IMR-90 (cell line): ENCODE results near the gene MYEOV. TPM values are rescaled to one million over a fixed set of nuclear protein-coding genes. Genes with fewer than 3 reads are reported as not detected.

Experiments used
- ATAC-seq: fragments of 200-7000 bp; cut with Tn5 transposase; 2 replicates; pipeline ENCODE4 v1.9.1; 2020; ENCODE audit warnings: low read depth, mild to moderate bottlenecking, moderate library complexity
- BruUV-seq: library from RNA; stranded (reverse); fragments of 400-500 nt; replicated peaks from 2 replicates; lab custom pipeline; 2021; lab: Mats Ljungman, UMichigan
- CTCF ChIA-PET: fragments of 300-600 bp; formaldehyde crosslinking; extraction: SDS; loops from one replicate; lab custom pipeline; 2021; ENCODE audit warnings: antibody characterized with exemption; lab: Yijun Ruan, JAX
- POLR2A ChIA-PET: fragments of 300-600 bp; sonication (Branson Sonifier 250); formaldehyde crosslinking; loops from one replicate; lab custom pipeline; 2022; ENCODE audit warnings: antibody characterized with exemption; ENCODE audit not compliant: unreplicated experiment; lab: Charles Lee
- DNase-seq: peaks from one replicate; pipeline ENCODE4 v3.0.0; 2013
- H2AFZ ChIP-seq: replicated peaks from 2 replicates; pipeline ENCODE3; 2013; ENCODE audit warnings: low read length, mild to moderate bottlenecking; ENCODE audit not compliant: poor library complexity
- H2AK5ac ChIP-seq: 2 replicates; pipeline ENCODE4 v1.6.1; 2013; ENCODE audit warnings: low read depth, low read length, inconsistent platforms
- H2AK9ac ChIP-seq: replicated peaks from 2 replicates; pipeline ENCODE3; 2013; ENCODE audit warnings: mild to moderate bottlenecking, low read depth, low read length, moderate library complexity; ENCODE audit not compliant: poor library complexity
- H2BK120ac ChIP-seq: 2 replicates; pipeline ENCODE4 v1.6.1; 2013; ENCODE audit warnings: low read depth, low read length, inconsistent platforms
- H2BK15ac ChIP-seq: 3 replicates; pipeline ENCODE4 v1.6.1; 2013; ENCODE audit warnings: low read depth, low read length, inconsistent platforms
- H2BK20ac ChIP-seq: 2 replicates; pipeline ENCODE4 v1.6.1; 2013; ENCODE audit warnings: low read depth, mild to moderate bottlenecking, inconsistent platforms, low read length, moderate library complexity
- H2BK5ac ChIP-seq: 2 replicates; pipeline ENCODE4 v1.6.1; 2013; ENCODE audit warnings: mild to moderate bottlenecking, low read depth, low read length, inconsistent platforms; ENCODE audit not compliant: poor library complexity, severe bottlenecking
- H3K14ac ChIP-seq: replicated peaks from 2 replicates; pipeline ENCODE4 v1.6.1; 2013; ENCODE audit warnings: low read depth, low read length, inconsistent platforms
- H3K18ac ChIP-seq: 2 replicates; pipeline ENCODE4 v1.6.1; 2013; ENCODE audit warnings: low read depth, low read length, control low read depth
- H3K23ac ChIP-seq: 2 replicates; pipeline ENCODE4 v1.6.1; 2013; ENCODE audit warnings: low read depth, low read length, inconsistent platforms
- H3K27ac ChIP-seq: 2 replicates; pipeline ENCODE4 v1.5.1; 2013; ENCODE audit warnings: mild to moderate bottlenecking, control low read depth, low read length; ENCODE audit not compliant: insufficient read depth
- H3K27me3 ChIP-seq: 2 replicates; pipeline ENCODE4 v1.6.1; 2013; ENCODE audit warnings: low read length; ENCODE audit not compliant: control insufficient read depth, insufficient read depth
- H3K36me3 ChIP-seq: 2 replicates; pipeline ENCODE4 v1.6.1; 2013; ENCODE audit warnings: low read length, mixed read lengths; ENCODE audit not compliant: control insufficient read depth, insufficient read depth
- H3K4ac ChIP-seq: 2 replicates; pipeline ENCODE4 v1.6.1; 2013; ENCODE audit warnings: low read depth, low read length, inconsistent platforms
- H3K4me1 ChIP-seq: 2 replicates; pipeline ENCODE4 v1.6.1; 2013; ENCODE audit warnings: low read length, mixed read lengths; ENCODE audit not compliant: control insufficient read depth, insufficient read depth
- H3K4me2 ChIP-seq: 2 replicates; pipeline ENCODE4 v1.6.1; 2013; ENCODE audit warnings: low read depth, mild to moderate bottlenecking, control low read depth, low read length, moderate library complexity
- H3K4me3 ChIP-seq: 2 replicates; pipeline ENCODE4 v1.5.1; 2013; ENCODE audit warnings: low read depth, mild to moderate bottlenecking, control low read depth, low read length, moderate library complexity; ENCODE audit not compliant: insufficient read depth
- H3K56ac ChIP-seq: 2 replicates; pipeline ENCODE4 v1.6.1; 2013; ENCODE audit warnings: low read length, inconsistent platforms; ENCODE audit not compliant: insufficient read depth; ENCODE audit errors: extremely low read depth
- H3K79me1 ChIP-seq, 2 experiments: 2 replicates each; pipeline ENCODE4 v1.6.1; 2013; ENCODE audit warnings: low read length in 2 of 2, inconsistent platforms in 1 of 2, low read depth in 1 of 2
- H3K9ac ChIP-seq: 2 replicates; pipeline ENCODE4 v1.6.1; 2013; ENCODE audit warnings: low read depth, low read length, control low read depth
- H3K9me1 ChIP-seq: 2 replicates; pipeline ENCODE4 v1.6.1; 2013; ENCODE audit warnings: low read length, inconsistent platforms; ENCODE audit not compliant: insufficient read depth
- H3K9me3 ChIP-seq: 2 replicates; pipeline ENCODE4 v1.6.1; 2013; ENCODE audit warnings: low read length; ENCODE audit not compliant: control insufficient read depth, insufficient read depth
- H4K20me1 ChIP-seq: 2 replicates; pipeline ENCODE4 v1.6.1; 2013; ENCODE audit warnings: low read length, inconsistent platforms; ENCODE audit not compliant: insufficient read depth
- H4K5ac ChIP-seq: 2 replicates; pipeline ENCODE4 v1.6.1; 2013; ENCODE audit warnings: mild to moderate bottlenecking, low read depth, low read length, control low read depth
- H4K8ac ChIP-seq, 2 experiments: 2 replicates each; pipeline ENCODE4 v1.6.1; 2013; ENCODE audit warnings: low read depth in 2 of 2, low read length in 2 of 2, control low read depth in 1 of 2, inconsistent platforms in 1 of 2
- H4K91ac ChIP-seq: 2 replicates; pipeline ENCODE4 v1.6.1; 2013; ENCODE audit warnings: low read depth, low read length, inconsistent platforms; ENCODE audit not compliant: insufficient read depth
- CEBPB ChIP-seq: IDR thresholded peaks from 2 replicates; pipeline ENCODE4 v1.6.1; 2012; ENCODE audit warnings: low read depth, low read length, improper control_type of control experiment
- CHD1 ChIP-seq: IDR thresholded peaks from 2 replicates; pipeline ENCODE4 v1.6.1; 2012; ENCODE audit warnings: low read depth, low read length, improper control_type of control experiment
- WGBS, 2 experiments: methylation state at CpG; one replicate each; pipeline versions ENCODE4 v1.1.5 to v1.1.7; 2013; ENCODE audit warnings: missing lambda C conversion rate in 2 of 2; ENCODE audit not compliant: insufficient read length in 1 of 2; ENCODE audit errors: extremely low coverage in 2 of 2; 5-methylcytosine and 5-hydroxymethylcytosine counted together
- dilution Hi-C: fragments of 300-500 bp; cut with HindIII; formaldehyde crosslinking; loops from one replicate; pipeline ENCODE4 v1.14.3; 2018; ENCODE audit warnings: low sequenced_read_pairs; ENCODE audit not compliant: unreplicated experiment
- in situ Hi-C: fragments of 300-500 bp; cut with MboI; formaldehyde crosslinking; loops from 3 replicates; pipeline ENCODE4 v1.14.3; 2019; ENCODE audit warnings: low sequenced_read_pairs, inconsistent platforms, mixed read lengths
- intact Hi-C: fragments of 100-400 bp; cut with micrococcal nuclease; formaldehyde crosslinking; loops from 2 replicates; pipeline ENCODE4 v1.10.0; 2022
- polyA plus RNA-seq, 3 experiments: library from polyadenylated mRNA; depleted of rRNA; stranded (reverse); fragments of >200 nt; gene quantifications; 2 replicates each; pipeline ENCODE4 v1.2.3, GENCODE V29; 2012; ENCODE audit warnings: low replicate concordance in 1 of 3
- total RNA-seq: library from RNA; depleted of rRNA; stranded (reverse); fragments of >200 nt; gene quantifications from 2 replicates; pipeline ENCODE4 v1.2.3, GENCODE V29; 2012

MYEOV gene
- total and polyA plus RNA-seq, 2 of the 4 experiments (the other 2 are of a cell fraction) = 5.8 to 6.8 TPM

DNA sequence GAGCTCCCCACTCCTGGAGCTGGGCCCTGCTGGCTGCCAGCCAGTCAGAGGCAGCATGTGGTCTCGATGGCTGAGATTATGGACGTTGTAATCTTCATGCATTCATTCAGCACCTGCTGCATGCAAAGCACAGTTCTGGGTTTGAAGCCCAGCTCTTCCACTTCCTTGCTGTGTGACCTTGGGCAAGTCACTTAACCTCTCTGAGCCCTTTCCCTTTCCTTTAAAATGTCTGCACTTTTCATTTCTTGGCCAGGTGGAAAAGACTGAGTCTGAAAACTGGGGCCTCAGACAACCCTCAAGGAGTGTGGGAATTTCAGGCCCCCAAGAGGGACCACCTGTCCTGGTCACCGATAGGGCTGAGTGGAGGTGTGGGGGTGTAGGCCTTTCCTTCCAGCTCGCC lies 24.6 kb upstream of the MYEOV start:
- no peak for DNase-seq
- Histone ChIP-seq H4K91ac (no peak overlapping the region), H3K14ac (no peak overlapping the region), H3K56ac (no peak overlapping the region), H2BK120ac (no peak overlapping the region), H3K4me3 (no peak overlapping the region), H2AK9ac (no peak overlapping the region), H4K8ac (no peak overlapping the region), H3K9me1 (no peaks in the 10 kb centered on the region), H3K9ac (no peak overlapping the region), H3K79me1 (no peaks in the 10 kb centered on the region), H2AK5ac (no peak overlapping the region), H2BK20ac (no peak overlapping the region), H3K36me3 (no peaks in the 10 kb centered on the region), H3K27me3 (peaks cover 36% of the 10 kb centered on the region), H3K18ac (no peak overlapping the region), H3K4ac (no peak overlapping the region), H2BK5ac (no peak overlapping the region), H3K4me2 (no peak overlapping the region), H3K23ac (no peak overlapping the region), H3K4me1 (no peaks in the 10 kb centered on the region), H2BK15ac (no peak overlapping the region), H2AFZ (no peak overlapping the region), H4K20me1 (no peaks in the 10 kb centered on the region), H4K5ac (no peak overlapping the region), H3K27ac (no peak overlapping the region), H3K9me3 (no peaks in the 10 kb centered on the region)
- WGBS, 2 experiments = 100% methylated on average over 2 of the region's 4 CpGs; no CpG with 5 or more reads in 1 of the 2 experiments
- dilution Hi-C loops (no loop called here), intact Hi-C loops (no loop called here), in situ Hi-C loops (no loop called here)
- CTCF ChIA-PET = no interaction called here
- no TSS peak for BruUV-seq
- TF ChIP-seq CEBPB = no peak
- no peak for TF ChIP-seq CHD1
- no peak for ATAC-seq
- POLR2A ChIA-PET = no interaction called here
